ENCODE data around the gene CCDC191.

The CCDC191 gene, protein sequence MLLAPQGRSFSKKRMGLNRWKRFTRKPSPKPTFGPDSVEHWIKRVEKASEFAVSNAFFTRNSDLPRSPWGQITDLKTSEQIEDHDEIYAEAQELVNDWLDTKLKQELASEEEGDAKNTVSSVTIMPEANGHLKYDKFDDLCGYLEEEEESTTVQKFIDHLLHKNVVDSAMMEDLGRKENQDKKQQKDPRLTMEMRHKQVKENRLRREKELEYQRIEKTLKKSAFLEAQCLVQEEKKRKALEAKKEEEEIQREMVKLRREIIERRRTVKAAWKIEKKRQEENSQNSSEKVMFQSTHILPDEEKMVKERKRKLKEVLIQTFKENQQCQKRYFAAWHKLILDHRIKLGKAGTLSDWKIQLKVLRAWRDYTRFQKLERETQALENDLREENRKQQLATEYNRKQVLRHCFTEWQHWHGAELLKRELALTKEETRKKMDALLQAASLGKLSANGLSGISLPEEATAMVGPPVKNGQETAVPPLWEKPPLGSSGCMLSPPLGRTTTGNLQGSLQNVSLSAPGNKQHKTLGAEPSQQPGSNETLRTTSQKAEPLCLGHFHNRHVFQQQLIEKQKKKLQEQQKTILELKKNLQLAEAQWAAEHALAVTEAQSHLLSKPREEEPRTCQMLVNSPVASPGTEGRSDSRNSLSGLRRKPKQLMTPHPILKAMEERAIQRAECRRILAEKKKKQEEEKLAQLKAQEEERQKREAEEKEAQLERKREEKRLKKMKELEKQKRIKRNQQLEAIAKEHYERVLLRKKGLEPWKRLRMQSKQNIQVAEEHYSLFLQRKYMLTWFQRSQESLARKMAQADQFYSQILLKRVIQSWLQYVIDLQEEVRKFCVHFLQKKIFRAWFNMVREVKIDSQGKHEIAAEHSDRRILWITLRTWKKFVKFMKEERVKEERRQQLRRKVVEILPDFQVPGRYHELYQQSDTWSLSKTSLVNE

DNA sequence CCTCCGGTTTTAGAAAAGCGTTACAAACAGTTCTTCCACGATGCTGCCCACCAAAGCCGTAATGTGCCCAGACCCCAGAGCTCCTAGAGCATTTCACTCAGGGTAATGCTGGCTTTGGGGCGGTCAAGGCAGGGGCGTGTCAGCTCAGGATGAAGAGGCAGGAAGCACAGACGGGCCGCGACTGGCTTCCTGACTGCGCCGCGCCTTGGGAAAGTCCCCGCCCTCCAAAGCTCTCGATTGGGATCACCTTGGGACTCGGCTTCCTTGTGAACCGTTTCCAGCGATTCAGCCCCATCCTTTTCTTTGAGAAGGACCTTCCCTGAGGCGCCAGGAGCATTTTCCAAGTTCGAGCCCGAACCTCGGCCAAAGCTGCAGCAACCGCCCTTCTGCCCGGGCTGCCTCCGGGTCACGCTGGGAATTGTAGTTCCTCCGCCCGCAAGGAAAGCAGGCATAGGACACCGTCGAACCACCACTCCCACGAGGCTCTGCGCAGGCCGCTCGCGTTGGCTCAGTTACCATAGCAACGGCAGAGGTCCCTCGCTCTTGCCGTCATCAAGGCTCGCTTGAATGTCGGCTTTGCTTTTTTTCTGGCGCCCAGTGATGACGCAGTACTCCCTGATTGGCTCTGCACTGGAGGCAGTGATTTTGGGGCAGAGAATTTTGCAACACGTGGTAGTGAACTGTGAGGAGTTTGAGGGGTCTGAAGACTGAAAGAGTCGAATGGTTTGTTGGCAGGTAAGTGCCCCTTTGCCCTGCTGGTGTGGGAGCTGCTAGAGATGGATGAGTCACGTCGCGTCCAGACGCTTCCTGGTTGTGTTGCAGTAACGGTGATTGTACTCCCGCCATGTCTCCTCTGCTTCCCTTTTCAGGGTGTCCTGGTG lies at the start of gene CCDC191, which contains the start of gene QTRT2:
CCDC191 (minus strand) TSS at position 397 of the 881 bp plus-strand sequence; CDS start at position 337, 60 bp downstream.
QTRT2 (plus strand) TSS at position 608 of the 881 bp plus-strand sequence. CDS start 8,521 bp downstream, outside the sequence.
- peak; percentile 97 for DNase-seq (ENCODE audit: low spot score)

GRCh38 chr3:114104414-114104813 lies 48.1 kb upstream of the CCDC191 start:
- DNase-seq (ENCODE audit: low spot score): no peak

GRCh38 chr3:114103858-114104257 lies 47.5 kb upstream of the CCDC191 start:
- no peak for DNase-seq (ENCODE audit: low spot score)

DNA sequence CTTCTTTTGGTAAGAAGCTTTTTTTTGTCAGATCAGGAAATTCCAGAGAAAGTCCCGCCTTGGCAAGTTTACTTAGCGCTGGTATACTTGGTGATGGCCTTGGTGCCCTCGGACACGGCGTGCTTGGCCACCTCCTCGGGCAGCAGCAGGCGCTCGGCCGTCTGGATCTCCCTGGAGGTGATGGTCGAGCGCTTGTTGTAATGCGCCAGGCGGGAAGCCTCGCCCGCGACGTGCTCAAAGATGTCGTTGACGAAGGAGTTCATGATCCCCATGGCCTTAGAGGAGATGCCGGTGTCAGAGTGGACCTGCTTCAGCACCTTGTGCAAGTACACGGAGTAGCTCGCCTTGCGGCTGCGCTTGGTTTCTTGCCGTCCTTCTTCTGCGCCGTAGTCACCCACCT lies 46.9 kb upstream of the CCDC191 start:
- DNase-seq (ENCODE audit: low spot score): no peak

DNA sequence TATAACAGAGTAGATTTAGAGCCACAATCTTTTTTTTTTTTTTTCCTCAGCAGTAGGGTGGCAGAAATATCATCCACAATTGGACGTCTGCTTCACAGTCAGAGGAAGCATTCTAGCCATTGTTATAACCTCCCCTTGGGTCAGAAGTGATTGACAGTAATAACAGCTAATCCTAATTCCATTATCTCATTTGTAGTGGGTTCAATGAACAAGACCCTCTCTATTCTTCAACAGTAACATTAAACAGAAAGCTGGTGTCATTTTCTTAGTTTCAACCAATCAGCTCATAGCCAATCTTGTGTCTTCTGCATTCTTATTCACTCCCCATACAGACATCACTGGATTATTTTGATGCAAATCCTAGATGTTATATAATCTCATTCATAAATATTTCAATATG lies 44.8 kb upstream of the CCDC191 start:
- DNase-seq (ENCODE audit: low spot score): no peak

GRCh38 chr3:114095796-114096195 lies 39.5 kb upstream of the CCDC191 start:
- DNase-seq (ENCODE audit: low spot score): no peak

- DNase-seq (ENCODE audit: low spot score): no peak
These were observed 37.3 kb upstream of the CCDC191 start for GRCh38 chr3:114093596-114093995.

- DNase-seq (ENCODE audit: low spot score): no peak
These were observed 36.7 kb upstream of the CCDC191 start for GRCh38 chr3:114093016-114093380.

GRCh38 chr3:114092151-114093015 lies 36.1 kb upstream of the CCDC191 start:
- DNase-seq (ENCODE audit: low spot score): no peak

- no peak for DNase-seq (ENCODE audit: low spot score)
These were observed 33.3 kb upstream of the CCDC191 start for GRCh38 chr3:114089675-114090074.

DNA sequence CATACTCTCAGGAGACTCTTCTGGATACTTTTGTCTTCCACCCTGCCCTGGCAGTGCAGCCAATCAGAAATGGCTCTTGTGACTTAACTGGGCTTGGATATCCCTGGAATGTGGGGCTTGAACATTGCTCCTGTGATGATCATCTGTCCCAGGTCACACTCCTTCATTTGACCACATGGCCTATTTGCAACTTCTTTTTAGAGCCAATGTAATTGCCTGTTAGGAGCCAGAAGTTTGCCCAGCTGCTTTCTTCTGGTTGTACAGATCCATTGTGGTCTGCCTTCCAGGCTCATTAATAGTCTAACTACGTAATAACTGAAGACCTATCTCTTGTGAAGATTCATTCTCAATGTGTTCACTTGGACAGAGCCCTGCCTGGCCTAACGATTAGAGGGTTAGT lies 30.0 kb upstream of the CCDC191 start:
- DNase-seq (ENCODE audit: low spot score): no peak

DNA sequence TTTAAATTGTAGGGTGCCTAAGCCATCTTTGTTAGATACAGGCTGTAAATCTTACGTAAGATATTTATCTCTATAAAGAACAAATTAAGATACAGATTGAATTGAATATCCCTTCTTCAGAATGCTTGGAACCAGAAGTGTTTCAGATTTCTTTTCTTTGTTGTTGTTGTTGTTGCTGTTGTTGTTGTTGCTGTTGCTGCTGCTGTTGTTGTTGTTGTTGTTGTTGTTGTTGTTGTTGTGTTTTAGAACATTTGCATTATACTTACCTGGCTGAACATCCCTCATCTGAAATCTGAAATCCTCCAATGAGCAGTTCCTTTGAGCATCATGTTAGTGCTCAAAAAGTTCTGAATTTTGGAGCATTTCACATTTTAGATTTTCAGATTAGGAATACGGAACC lies 26.8 kb upstream of the CCDC191 start:
- DNase-seq (ENCODE audit: low spot score): no peak

- no peak for DNase-seq (ENCODE audit: low spot score)
These were observed 24.7 kb upstream of the CCDC191 start for GRCh38 chr3:114081037-114081436.

DNA sequence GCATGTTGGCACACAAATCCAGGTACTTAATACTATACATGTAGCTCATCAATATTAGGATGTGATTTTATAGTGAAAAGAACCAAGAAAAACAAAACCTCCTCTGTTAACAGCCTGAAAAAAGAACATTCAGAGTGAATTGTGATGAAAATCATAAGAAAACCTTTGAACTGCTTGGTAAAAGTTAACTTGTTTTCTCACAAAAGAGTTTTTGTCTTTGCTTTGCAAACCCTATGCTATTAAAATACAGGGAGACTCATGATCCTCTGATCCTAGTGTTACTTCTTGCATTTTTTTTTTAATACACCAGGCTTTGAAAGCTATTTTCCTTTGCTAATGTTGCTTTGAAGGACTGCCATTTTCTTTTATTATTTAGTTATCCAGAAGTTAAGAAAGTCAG lies 23.9 kb upstream of the CCDC191 start:
- no peak for DNase-seq (ENCODE audit: low spot score)

GRCh38 chr3:114079761-114080160 lies 23.4 kb upstream of the CCDC191 start:
- no peak for DNase-seq (ENCODE audit: low spot score)

DNA sequence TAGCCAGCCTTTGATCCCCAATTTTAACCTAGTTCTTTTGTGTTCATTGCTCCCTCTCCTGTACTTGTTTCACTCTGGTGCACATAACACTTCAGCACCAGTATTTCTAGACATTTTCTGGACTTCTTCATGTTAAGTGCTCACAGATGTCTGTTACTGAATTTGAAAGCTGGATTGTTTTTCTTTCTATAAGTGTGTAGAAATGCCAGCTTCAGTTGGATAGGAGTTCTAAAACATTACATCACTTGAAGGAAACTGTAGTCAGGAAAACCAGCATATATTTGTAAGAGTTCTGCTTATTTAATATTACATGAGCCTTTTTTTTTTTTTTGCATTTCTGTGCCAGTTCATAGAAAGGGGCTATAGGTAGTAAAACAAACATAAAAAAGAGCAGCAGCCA lies 21.8 kb upstream of the CCDC191 start:
- no peak for DNase-seq (ENCODE audit: low spot score)

DNA sequence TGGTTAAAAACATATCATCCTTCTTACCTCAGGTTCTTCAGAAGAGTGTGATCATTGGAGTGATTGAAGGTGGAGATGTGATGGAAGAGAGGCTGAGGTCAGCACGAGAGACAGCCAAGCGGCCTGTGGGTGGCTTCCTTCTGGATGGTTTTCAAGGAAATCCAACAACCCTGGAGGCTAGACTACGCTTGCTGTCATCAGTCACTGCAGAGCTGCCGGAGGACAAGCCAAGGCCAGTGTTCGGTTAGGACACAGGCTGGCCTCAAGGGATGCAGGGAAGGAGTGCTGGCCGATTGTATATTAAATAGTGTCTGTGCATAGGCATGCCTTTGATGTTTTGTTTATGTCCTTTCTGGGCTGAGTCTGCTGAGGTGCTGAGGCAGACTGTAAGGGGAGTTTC lies 20.4 kb upstream of the CCDC191 start:
- DNase-seq (ENCODE audit: low spot score): no peak

- no peak for DNase-seq (ENCODE audit: low spot score)
These were observed 15.5 kb upstream of the CCDC191 start for GRCh38 chr3:114071786-114072185.

GRCh38 chr3:114068336-114068735 lies 12.0 kb upstream of the CCDC191 start:
- no peak for DNase-seq (ENCODE audit: low spot score)

GRCh38 chr3:114067804-114068203 lies 11.5 kb upstream of the CCDC191 start:
- DNase-seq (ENCODE audit: low spot score): no peak
